ENCODE results near the gene SYP.
A peak's percentile ranks its signal among the peaks of the same experiment; 100 is the strongest.

The SYP gene

GRCh38 chrX:49184294-49185281 lies 15.4 kb downstream of the SYP start:
- DNase-seq: no peak
- Histone ChIP-seq H3K4me1 (ENCODE audit: control insufficient read depth, insufficient read depth, low read length, poor library complexity, severe bottlenecking) (no peaks in the 10 kb centered on the region), H3K27ac (ENCODE audit: insufficient read depth, low read length, poor library complexity, severe bottlenecking) (peak overlapping the region; percentile 42), H3K27me3 (replicated peaks; ENCODE audit: control insufficient read depth, insufficient read depth, low read length, poor library complexity, severe bottlenecking) (no peaks in the 10 kb centered on the region), H3K9me3 (ENCODE audit: control insufficient read depth, low read length) (no peaks in the 10 kb centered on the region), H3K36me3 (ENCODE audit: control insufficient read depth, insufficient read depth, low read length) (peaks cover 3% of the 10 kb centered on the region), H3K4me3 (ENCODE audit: insufficient read depth, low read depth, low read length, poor library complexity, severe bottlenecking) (peak overlapping the region; percentile 25)

GRCh38 chrX:49183701-49184281 lies 16.2 kb downstream of the SYP start:
- Histone ChIP-seq H3K27ac (ENCODE audit: insufficient read depth, low read length, poor library complexity, severe bottlenecking) (no peak overlapping the region), H3K9me3 (ENCODE audit: control insufficient read depth, low read length) (no peaks in the 10 kb centered on the region), H3K4me3 (ENCODE audit: insufficient read depth, low read depth, low read length, poor library complexity, severe bottlenecking) (no peak overlapping the region), H3K27me3 (replicated peaks; ENCODE audit: control insufficient read depth, insufficient read depth, low read length, poor library complexity, severe bottlenecking) (no peaks in the 10 kb centered on the region), H3K4me1 (ENCODE audit: control insufficient read depth, insufficient read depth, low read length, poor library complexity, severe bottlenecking) (no peaks in the 10 kb centered on the region), H3K36me3 (ENCODE audit: control insufficient read depth, insufficient read depth, low read length) (peaks cover 3% of the 10 kb centered on the region)
- DNase-seq: no peak

GRCh38 chrX:49179358-49179757 lies 20.6 kb downstream of the SYP start:
- no peaks in the 10 kb centered on the region for H3K27me3 ChIP-seq (replicated peaks; ENCODE audit: control insufficient read depth, insufficient read depth, low read length, poor library complexity, severe bottlenecking)
- no peak overlapping the region for H3K4me3 ChIP-seq (ENCODE audit: insufficient read depth, low read depth, low read length, poor library complexity, severe bottlenecking)
- H3K27ac ChIP-seq (ENCODE audit: insufficient read depth, low read length, poor library complexity, severe bottlenecking): no peak overlapping the region
- DNase-seq: no peak
- no peaks in the 10 kb centered on the region for H3K9me3 ChIP-seq (ENCODE audit: control insufficient read depth, low read length)
- H3K4me1 ChIP-seq (ENCODE audit: control insufficient read depth, insufficient read depth, low read length, poor library complexity, severe bottlenecking): no peaks in the 10 kb centered on the region
- H3K36me3 ChIP-seq (ENCODE audit: control insufficient read depth, insufficient read depth, low read length): peaks cover 3% of the 10 kb centered on the region

DNA sequence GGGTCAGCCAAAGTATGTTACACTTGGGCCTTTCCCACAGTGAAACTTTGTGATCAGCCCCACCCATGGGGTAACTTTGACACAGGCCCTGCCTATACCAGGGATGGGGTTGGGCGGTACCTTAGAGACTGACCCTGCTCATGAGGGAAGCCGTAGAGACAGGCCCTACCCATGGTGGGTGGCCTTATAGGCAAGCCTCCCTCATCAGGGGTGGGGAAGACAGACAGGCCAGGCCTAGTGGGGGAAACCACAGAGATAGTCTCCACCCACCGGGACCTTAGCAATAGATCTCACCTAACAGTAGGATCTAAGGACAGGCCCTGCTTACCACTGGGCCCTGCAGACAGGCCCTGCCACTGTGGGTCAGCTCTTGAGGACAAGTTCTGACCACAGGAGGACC lies 21.5 kb downstream of the SYP start:
- no peaks in the 10 kb centered on the region for H3K9me3 ChIP-seq (ENCODE audit: control insufficient read depth, low read length)
- no peaks in the 10 kb centered on the region for H3K4me1 ChIP-seq (ENCODE audit: control insufficient read depth, insufficient read depth, low read length, poor library complexity, severe bottlenecking)
- no peak overlapping the region for H3K27ac ChIP-seq (ENCODE audit: insufficient read depth, low read length, poor library complexity, severe bottlenecking)
- H3K36me3 ChIP-seq (ENCODE audit: control insufficient read depth, insufficient read depth, low read length): peaks cover 3% of the 10 kb centered on the region
- no peak for DNase-seq
- H3K27me3 ChIP-seq (replicated peaks; ENCODE audit: control insufficient read depth, insufficient read depth, low read length, poor library complexity, severe bottlenecking): no peaks in the 10 kb centered on the region
- no peak overlapping the region for H3K4me3 ChIP-seq (ENCODE audit: insufficient read depth, low read depth, low read length, poor library complexity, severe bottlenecking)

GRCh38 chrX:49177873-49178480 lies 22.0 kb downstream of the SYP start:
- Histone ChIP-seq H3K9me3 (ENCODE audit: control insufficient read depth, low read length) (no peaks in the 10 kb centered on the region), H3K36me3 (ENCODE audit: control insufficient read depth, insufficient read depth, low read length) (peaks cover 3% of the 10 kb centered on the region), H3K27me3 (replicated peaks; ENCODE audit: control insufficient read depth, insufficient read depth, low read length, poor library complexity, severe bottlenecking) (no peaks in the 10 kb centered on the region), H3K4me1 (ENCODE audit: control insufficient read depth, insufficient read depth, low read length, poor library complexity, severe bottlenecking) (peaks cover 3% of the 10 kb centered on the region), H3K27ac (ENCODE audit: insufficient read depth, low read length, poor library complexity, severe bottlenecking) (no peak overlapping the region), H3K4me3 (ENCODE audit: insufficient read depth, low read depth, low read length, poor library complexity, severe bottlenecking) (no peak overlapping the region)
- DNase-seq: no peak

DNA sequence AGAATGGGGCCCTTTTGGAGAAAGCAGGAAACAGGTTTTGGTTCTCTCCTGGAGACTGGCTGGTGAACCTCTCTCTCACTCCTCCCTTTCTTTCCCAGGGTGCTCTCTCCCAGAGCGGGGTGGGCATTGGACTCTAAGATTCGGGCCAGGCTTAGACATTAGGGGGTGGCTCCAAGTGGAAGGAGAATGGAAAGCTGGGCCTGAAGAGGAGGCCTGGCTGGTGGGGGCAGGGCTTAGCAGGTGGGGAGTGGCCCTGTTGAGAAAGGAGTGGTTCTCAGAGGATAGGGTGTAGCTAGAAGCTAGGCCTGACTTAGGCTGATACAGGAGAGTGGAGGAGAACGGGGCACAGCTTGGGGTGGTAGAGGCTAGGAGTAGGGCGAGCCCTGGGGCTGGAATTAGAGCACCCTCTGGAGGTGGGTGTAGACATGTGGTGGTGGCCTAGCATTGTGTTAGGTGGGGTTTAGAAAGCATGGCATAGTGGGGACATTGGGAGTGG lies 22.6 kb downstream of the SYP start:
- H3K9me3 ChIP-seq (ENCODE audit: control insufficient read depth, low read length): no peaks in the 10 kb centered on the region
- peaks cover 3% of the 10 kb centered on the region for H3K36me3 ChIP-seq (ENCODE audit: control insufficient read depth, insufficient read depth, low read length)
- H3K4me1 ChIP-seq (ENCODE audit: control insufficient read depth, insufficient read depth, low read length, poor library complexity, severe bottlenecking): peaks cover 8% of the 10 kb centered on the region
- no peak overlapping the region for H3K4me3 ChIP-seq (ENCODE audit: insufficient read depth, low read depth, low read length, poor library complexity, severe bottlenecking)
- no peak for DNase-seq
- H3K27me3 ChIP-seq (replicated peaks; ENCODE audit: control insufficient read depth, insufficient read depth, low read length, poor library complexity, severe bottlenecking): no peaks in the 10 kb centered on the region
- no peak overlapping the region for H3K27ac ChIP-seq (ENCODE audit: insufficient read depth, low read length, poor library complexity, severe bottlenecking)

GRCh38 chrX:49176421-49177326 lies 23.3 kb downstream of the SYP start:
- Histone ChIP-seq H3K36me3 (ENCODE audit: control insufficient read depth, insufficient read depth, low read length) (peaks cover 3% of the 10 kb centered on the region), H3K4me1 (ENCODE audit: control insufficient read depth, insufficient read depth, low read length, poor library complexity, severe bottlenecking) (peaks cover 8% of the 10 kb centered on the region), H3K9me3 (ENCODE audit: control insufficient read depth, low read length) (no peaks in the 10 kb centered on the region), H3K27me3 (replicated peaks; ENCODE audit: control insufficient read depth, insufficient read depth, low read length, poor library complexity, severe bottlenecking) (no peaks in the 10 kb centered on the region), H3K4me3 (ENCODE audit: insufficient read depth, low read depth, low read length, poor library complexity, severe bottlenecking) (no peak overlapping the region), H3K27ac (ENCODE audit: insufficient read depth, low read length, poor library complexity, severe bottlenecking) (no peak overlapping the region)
- no peak for DNase-seq

DNA sequence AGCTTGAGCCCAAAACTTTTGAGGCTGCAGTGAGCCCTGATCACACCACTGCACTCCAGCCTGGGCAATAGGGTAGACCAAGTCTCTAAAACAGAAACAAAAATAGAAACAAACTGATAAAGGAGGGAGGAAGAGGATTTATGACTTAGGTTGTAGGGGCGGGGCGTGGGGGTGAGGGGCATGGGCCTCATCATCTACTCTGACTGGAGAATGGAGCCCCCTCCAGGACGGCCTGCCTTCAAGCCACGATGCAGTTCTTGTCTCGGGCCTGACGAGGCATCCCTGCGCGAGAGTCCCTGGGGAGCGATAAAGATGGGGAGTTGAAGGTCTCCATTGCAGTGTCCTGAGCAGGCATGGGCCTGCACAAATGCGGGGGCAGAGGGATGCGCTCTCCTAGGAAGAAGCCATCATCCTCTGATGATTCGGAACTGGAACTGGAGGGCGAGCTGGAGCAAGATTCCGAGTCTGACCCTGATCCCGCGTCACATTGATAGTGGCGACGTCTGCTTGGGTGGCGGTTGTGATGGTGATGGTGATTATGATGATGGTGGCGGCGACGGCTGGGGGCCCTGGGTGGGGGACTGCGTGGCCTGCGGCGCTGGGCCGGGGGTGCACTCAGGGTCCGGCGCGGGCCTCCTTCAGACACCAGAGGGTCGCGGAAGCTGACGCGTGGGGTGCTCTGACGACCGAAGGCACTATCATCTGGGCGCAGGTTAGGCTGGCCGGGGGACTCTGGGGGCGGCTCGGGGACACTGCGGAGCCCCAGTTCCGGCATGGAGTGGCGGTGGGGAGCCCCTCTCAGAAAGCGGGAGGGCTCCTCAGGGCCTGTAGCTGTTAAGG lies 24.3 kb downstream of the SYP start:
- no peak for DNase-seq
- H3K4me1 ChIP-seq (ENCODE audit: control insufficient read depth, insufficient read depth, low read length, poor library complexity, severe bottlenecking): peaks cover 8% of the 10 kb centered on the region
- H3K27me3 ChIP-seq (replicated peaks; ENCODE audit: control insufficient read depth, insufficient read depth, low read length, poor library complexity, severe bottlenecking): no peaks in the 10 kb centered on the region
- H3K9me3 ChIP-seq (ENCODE audit: control insufficient read depth, low read length): no peaks in the 10 kb centered on the region
- H3K4me3 ChIP-seq (ENCODE audit: insufficient read depth, low read depth, low read length, poor library complexity, severe bottlenecking): no peak overlapping the region
- no peak overlapping the region for H3K27ac ChIP-seq (ENCODE audit: insufficient read depth, low read length, poor library complexity, severe bottlenecking)
- H3K36me3 ChIP-seq (ENCODE audit: control insufficient read depth, insufficient read depth, low read length): peaks cover 3% of the 10 kb centered on the region

DNA sequence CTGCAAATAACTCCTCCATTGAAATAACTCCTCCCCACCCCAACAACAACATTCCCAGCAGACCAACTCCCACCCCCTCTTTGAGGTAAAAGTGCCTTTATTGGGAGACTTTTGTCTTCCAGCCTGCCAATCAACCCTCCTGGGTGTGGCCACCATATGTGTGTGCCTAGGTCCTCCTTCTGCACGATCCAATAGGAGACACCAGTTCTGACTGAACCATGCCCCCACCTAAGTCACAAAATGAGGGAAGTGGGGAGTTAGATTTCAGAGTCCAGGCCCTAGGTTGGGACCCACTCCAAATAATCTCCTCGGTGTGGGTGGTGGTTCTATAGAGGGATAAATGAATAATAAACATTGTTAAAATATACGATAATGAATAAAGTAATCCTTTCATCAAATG lies 25.3 kb downstream of the SYP start:
- Histone ChIP-seq H3K27me3 (replicated peaks; ENCODE audit: control insufficient read depth, insufficient read depth, low read length, poor library complexity, severe bottlenecking) (no peaks in the 10 kb centered on the region), H3K27ac (ENCODE audit: insufficient read depth, low read length, poor library complexity, severe bottlenecking) (no peak overlapping the region), H3K4me3 (ENCODE audit: insufficient read depth, low read depth, low read length, poor library complexity, severe bottlenecking) (no peak overlapping the region), H3K36me3 (ENCODE audit: control insufficient read depth, insufficient read depth, low read length) (no peaks in the 10 kb centered on the region), H3K9me3 (ENCODE audit: control insufficient read depth, low read length) (no peaks in the 10 kb centered on the region), H3K4me1 (ENCODE audit: control insufficient read depth, insufficient read depth, low read length, poor library complexity, severe bottlenecking) (peaks cover 8% of the 10 kb centered on the region)
- no peak for DNase-seq
